Karpas-422 (cell line): Measurements from ENCODE around the gene TMEM61. TPM values are rescaled to one million over a fixed set of nuclear protein-coding genes. Genes with fewer than 3 reads are reported as not detected.

Experiments
- DNase-seq: peaks from one replicate; pipeline ENCODE4 v3.0.0-alpha.2; 2015
- H2AFZ ChIP-seq: fragments of 200-600 bp; sonication (generic); 2 replicates; pipeline ENCODE4 v1.6.1; 2014; ENCODE audit warnings: antibody characterized with exemption, low read length, mixed read lengths
- H3K27ac ChIP-seq: fragments of 200-600 bp; sonication (generic); 2 replicates; pipeline ENCODE4 v1.5.1; 2014; ENCODE audit warnings: mild to moderate bottlenecking, low read length, moderate library complexity
- H3K27me3 ChIP-seq: fragments of 200-600 bp; sonication (generic); 2 replicates; pipeline ENCODE4 v1.6.1; 2014; ENCODE audit warnings: low read length, mixed read lengths
- H3K36me3 ChIP-seq: fragments of 200-600 bp; sonication (generic); 2 replicates; pipeline ENCODE4 v1.6.1; 2014; ENCODE audit warnings: low read length, mixed read lengths; ENCODE audit not compliant: insufficient read depth
- H3K4me1 ChIP-seq: fragments of 200-600 bp; sonication (generic); 2 replicates; pipeline ENCODE4 v1.6.1; 2014; ENCODE audit warnings: mild to moderate bottlenecking, low read length, mixed read lengths
- H3K4me2 ChIP-seq: fragments of 200-600 bp; sonication (generic); 2 replicates; pipeline ENCODE4 v1.6.1; 2014; ENCODE audit warnings: low read length, low read depth, mild to moderate bottlenecking; ENCODE audit not compliant: poor library complexity, severe bottlenecking
- H3K4me3 ChIP-seq: fragments of 200-600 bp; sonication (generic); 2 replicates; pipeline ENCODE4 v1.5.1; 2014; ENCODE audit warnings: mild to moderate bottlenecking, antibody characterized with exemption, low read length, mixed read lengths
- H3K79me2 ChIP-seq: fragments of 200-600 bp; sonication (generic); 2 replicates; pipeline ENCODE4 v1.6.1; 2014; ENCODE audit warnings: mild to moderate bottlenecking, low read length, mixed read lengths
- H3K9ac ChIP-seq: fragments of 200-600 bp; sonication (generic); 2 replicates; pipeline ENCODE4 v1.6.0; 2014; ENCODE audit warnings: low read length
- H3K9me2 ChIP-seq: fragments of 200-600 bp; sonication (generic), shearing (Covaris generic); replicated peaks from 2 replicates; pipeline ENCODE4 v1.6.0; 2014; ENCODE audit warnings: mild to moderate bottlenecking, low read length, moderate library complexity; ENCODE audit not compliant: insufficient read depth
- H3K9me3 ChIP-seq: fragments of 300-700, 200-600 bp; sonication (generic); 2 replicates; pipeline ENCODE4 v1.6.1; 2014; ENCODE audit warnings: low read length, mixed read lengths
- H4K20me1 ChIP-seq: fragments of 200-600 bp; sonication (generic); 2 replicates; pipeline ENCODE4 v1.6.1; 2014; ENCODE audit warnings: mild to moderate bottlenecking, antibody characterized with exemption, low read length, low read depth; ENCODE audit not compliant: insufficient read depth
- total RNA-seq: library from RNA; depleted of rRNA; stranded (reverse); fragments of >200 nt; shearing (Covaris generic); gene quantifications from 2 replicates; pipeline ENCODE4 v1.2.3, GENCODE V29; 2014; ENCODE audit warnings: low replicate concordance

The TMEM61 gene
- total RNA-seq, 1 experiment from 2014 or later: not detected

DNA sequence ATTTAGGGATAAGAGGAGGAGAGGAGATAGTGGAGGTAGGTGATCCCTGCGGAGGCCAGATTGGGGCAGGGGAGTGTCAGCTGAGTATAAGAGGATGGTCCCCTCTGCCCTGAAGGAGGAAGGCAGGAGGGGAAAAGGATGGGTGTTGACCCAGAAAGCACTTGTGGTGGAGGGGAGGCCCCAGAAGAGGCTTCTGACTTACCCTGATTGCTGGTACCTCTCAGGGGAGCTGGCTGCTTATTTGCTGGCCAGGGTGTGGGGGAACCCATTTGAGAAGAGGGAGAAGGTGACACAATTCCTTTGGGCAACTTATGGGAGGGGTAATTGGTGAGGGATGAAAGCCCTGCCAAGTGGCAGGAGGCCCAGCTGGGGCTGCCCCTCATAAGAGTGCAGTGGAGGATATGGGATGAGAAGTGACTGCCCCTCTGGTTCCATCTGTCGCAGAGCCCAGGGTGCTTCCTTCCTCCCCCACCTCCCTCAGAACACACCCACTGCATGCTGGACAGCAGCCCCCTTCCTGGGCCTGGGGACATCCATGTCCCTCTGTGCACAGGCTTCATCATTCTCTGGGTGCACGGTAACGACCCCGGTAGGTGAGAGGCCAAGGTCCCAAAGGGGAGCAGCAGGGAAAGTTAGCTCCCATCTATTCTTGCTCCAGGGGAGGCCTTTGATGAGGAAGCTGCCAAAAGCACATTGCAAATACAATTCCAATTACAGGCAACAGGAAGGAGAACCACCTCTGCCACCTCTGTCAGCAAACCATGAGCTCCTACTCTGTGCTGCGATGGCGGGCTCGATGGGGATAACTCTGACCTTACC lies 57.5 kb downstream of the TMEM61 start:
- H3K4me3 ChIP-seq: no peak overlapping the region
- H4K20me1 ChIP-seq: no peaks in the 10 kb centered on the region
- no peak overlapping the region for H3K9ac ChIP-seq
- H2AFZ ChIP-seq: no peak overlapping the region
- no peaks in the 10 kb centered on the region for H3K4me1 ChIP-seq
- no peak for DNase-seq
- no peak overlapping the region for H3K27ac ChIP-seq
- no peaks in the 10 kb centered on the region for H3K79me2 ChIP-seq
- H3K27me3 ChIP-seq: no peaks in the 10 kb centered on the region
- H3K9me2 ChIP-seq: no peaks in the 10 kb centered on the region
- H3K36me3 ChIP-seq: no peaks in the 10 kb centered on the region
- no peak overlapping the region for H3K4me2 ChIP-seq
- H3K9me3 ChIP-seq: no peaks in the 10 kb centered on the region

DNA sequence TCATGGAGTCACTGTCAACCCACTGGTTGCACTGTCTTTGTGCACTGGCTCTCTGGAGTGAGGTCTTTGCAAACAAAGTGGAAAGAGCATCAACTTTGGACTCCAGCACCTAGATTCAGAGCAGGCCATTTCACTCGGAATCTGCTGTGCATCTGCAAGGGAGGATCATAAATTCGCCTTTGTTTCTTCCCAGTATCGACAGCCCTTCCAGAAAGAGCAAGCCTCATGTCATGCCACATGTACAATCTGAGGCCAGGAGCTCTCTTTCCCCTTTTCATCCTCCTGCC lies 58.1 kb downstream of the TMEM61 start:
- H3K4me2 ChIP-seq: no peak overlapping the region
- no peaks in the 10 kb centered on the region for H4K20me1 ChIP-seq
- no peaks in the 10 kb centered on the region for H3K27me3 ChIP-seq
- no peaks in the 10 kb centered on the region for H3K9me3 ChIP-seq
- no peaks in the 10 kb centered on the region for H3K9me2 ChIP-seq
- no peak overlapping the region for H2AFZ ChIP-seq
- no peaks in the 10 kb centered on the region for H3K79me2 ChIP-seq
- H3K9ac ChIP-seq: no peak overlapping the region
- no peak overlapping the region for H3K4me3 ChIP-seq
- no peaks in the 10 kb centered on the region for H3K36me3 ChIP-seq
- H3K27ac ChIP-seq: no peak overlapping the region
- DNase-seq: no peak
- no peaks in the 10 kb centered on the region for H3K4me1 ChIP-seq

DNA sequence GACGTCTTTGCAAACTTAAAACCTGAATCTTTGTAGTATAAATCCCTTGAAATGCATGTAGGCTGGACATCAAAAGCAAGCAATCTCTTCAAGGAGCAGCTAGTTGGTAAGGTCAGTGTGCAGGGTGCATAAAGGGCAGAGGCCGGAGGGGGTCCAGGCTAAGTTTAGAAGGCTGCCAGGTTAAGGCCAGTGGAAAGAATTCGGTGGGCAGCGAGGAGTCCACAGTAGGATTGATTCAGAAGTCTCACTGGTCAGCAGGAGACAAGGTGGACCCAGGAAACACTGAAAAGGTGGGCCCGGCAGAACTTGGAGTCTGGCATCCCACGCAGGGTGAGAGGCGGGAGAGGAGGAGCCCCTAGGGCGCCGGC lies 58.5 kb downstream of the TMEM61 start:
- no peaks in the 10 kb centered on the region for H3K27me3 ChIP-seq
- no peak overlapping the region for H3K27ac ChIP-seq
- H3K79me2 ChIP-seq: no peaks in the 10 kb centered on the region
- no peaks in the 10 kb centered on the region for H3K9me3 ChIP-seq
- H3K4me3 ChIP-seq: no peak overlapping the region
- H3K9ac ChIP-seq: no peak overlapping the region
- no peak for DNase-seq
- H3K4me2 ChIP-seq: no peak overlapping the region
- H3K4me1 ChIP-seq: no peaks in the 10 kb centered on the region
- no peaks in the 10 kb centered on the region for H4K20me1 ChIP-seq
- H3K9me2 ChIP-seq: no peaks in the 10 kb centered on the region
- no peaks in the 10 kb centered on the region for H3K36me3 ChIP-seq
- H2AFZ ChIP-seq: no peak overlapping the region

DNA sequence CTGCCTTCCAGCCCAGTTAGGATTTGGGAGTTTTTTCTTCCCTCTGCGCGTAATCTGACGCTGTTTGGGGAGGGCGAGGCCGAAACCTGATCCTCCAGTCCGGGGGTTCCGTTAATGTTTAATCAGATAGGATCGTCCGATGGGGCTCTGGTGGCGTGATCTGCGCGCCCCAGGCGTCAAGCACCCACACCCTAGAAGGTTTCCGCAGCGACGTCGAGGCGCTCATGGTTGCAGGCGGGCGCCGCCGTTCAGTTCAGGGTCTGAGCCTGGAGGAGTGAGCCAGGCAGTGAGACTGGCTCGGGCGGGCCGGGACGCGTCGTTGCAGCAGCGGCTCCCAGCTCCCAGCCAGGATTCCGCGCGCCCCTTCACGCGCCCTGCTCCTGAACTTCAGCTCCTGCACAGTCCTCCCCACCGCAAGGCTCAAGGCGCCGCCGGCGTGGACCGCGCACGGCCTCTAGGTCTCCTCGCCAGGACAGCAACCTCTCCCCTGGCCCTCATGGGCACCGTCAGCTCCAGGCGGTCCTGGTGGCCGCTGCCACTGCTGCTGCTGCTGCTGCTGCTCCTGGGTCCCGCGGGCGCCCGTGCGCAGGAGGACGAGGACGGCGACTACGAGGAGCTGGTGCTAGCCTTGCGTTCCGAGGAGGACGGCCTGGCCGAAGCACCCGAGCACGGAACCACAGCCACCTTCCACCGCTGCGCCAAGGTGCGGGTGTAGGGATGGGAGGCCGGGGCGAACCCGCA lies 59.1 kb downstream of the TMEM61 start, which contains the start of gene PCSK9:
PCSK9 (plus strand) TSS at position 207 of the 741 bp plus-strand sequence; CDS start at position 497, 290 bp downstream.
- Histone ChIP-seq H3K79me2 (no peaks in the 10 kb centered on the region), H3K27ac (no peak within 1 kb of the TSS), H3K4me2 (no peak within 1 kb of the TSS), H2AFZ (no peak within 1 kb of the TSS), H3K9me2 (no peaks in the 10 kb centered on the region), H3K4me1 (no peaks in the 10 kb centered on the region), H3K27me3 (no peaks in the 10 kb centered on the region), H4K20me1 (no peaks in the 10 kb centered on the region), H3K9me3 (no peaks in the 10 kb centered on the region), H3K9ac (no peak within 1 kb of the TSS), H3K36me3 (no peaks in the 10 kb centered on the region), H3K4me3 (no peak within 1 kb of the TSS)
- DNase-seq: no peak

DNA sequence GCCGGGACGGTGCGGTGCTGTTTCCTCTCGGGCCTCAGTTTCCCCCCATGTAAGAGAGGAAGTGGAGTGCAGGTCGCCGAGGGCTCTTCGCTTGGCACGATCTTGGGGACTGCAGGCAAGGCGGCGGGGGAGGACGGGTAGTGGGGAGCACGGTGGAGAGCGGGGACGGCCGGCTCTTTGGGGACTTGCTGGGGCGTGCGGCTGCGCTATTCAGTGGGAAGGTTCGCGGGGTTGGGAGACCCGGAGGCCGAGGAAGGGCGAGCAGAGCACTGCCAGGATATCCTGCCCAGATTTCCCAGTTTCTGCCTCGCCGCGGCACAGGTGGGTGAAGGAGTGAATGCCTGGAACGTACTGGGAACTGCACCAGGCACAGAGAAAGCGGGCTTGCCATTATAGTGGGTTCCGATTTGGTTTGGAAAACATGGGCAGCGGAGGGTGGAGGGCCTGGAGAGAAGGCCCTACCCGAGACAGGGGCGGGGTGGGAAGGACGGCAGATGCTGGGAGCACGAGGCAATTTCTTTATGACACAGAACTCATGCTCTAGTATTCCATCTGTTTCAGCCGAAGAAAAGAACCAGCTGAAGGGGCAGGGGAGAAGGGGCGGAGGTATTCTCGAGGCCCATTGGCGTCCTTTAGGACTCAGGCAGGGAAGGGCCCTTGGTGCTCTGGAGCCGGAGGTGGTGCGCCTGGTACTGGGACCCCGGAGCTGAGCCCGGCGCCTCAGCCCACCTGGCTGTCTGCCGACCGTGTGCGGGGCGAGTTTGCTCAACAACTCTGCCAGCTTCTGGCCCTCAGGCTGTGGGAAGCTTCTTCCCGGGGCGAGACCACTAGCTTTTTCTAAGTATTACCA lies 59.9 kb downstream of the TMEM61 start:
- no peaks in the 10 kb centered on the region for H3K36me3 ChIP-seq
- no peak overlapping the region for H3K4me2 ChIP-seq
- H3K79me2 ChIP-seq: no peaks in the 10 kb centered on the region

DNA sequence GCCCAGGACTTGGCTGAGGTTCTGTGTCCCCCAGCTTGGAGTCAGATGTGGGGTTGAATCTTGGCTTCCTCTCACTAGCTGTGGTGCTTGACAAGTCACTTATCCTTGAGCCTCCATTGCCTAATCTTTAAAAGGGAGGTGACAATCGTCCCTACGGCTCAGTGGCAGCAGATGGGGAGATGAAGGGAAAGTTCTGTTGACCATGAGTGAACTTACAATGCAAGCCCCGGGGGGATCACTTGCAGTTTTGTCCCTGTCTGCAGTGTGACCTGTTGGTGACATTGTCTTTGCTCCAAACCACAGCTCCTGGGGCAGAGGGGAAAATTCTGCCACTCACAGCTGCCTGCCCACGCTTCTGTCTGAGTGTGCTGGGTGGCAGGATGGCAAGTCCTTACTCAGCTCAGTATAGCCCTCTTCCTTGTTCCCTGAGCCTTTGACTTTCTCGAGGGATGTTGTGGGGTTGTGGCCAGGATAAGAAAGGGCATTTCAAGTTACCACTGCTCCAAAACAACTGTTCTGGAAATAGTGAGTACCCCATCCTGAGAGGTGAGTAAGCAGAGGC lies 60.6 kb downstream of the TMEM61 start:
- no peak overlapping the region for H2AFZ ChIP-seq
- no peak overlapping the region for H3K27ac ChIP-seq
- no peak overlapping the region for H3K9ac ChIP-seq
- DNase-seq: no peak
- no peak overlapping the region for H3K4me3 ChIP-seq
- H3K79me2 ChIP-seq: no peaks in the 10 kb centered on the region
- no peak overlapping the region for H3K4me2 ChIP-seq
- H3K9me3 ChIP-seq: no peaks in the 10 kb centered on the region
- no peaks in the 10 kb centered on the region for H4K20me1 ChIP-seq
- H3K9me2 ChIP-seq: no peaks in the 10 kb centered on the region
- H3K27me3 ChIP-seq: no peaks in the 10 kb centered on the region
- no peaks in the 10 kb centered on the region for H3K36me3 ChIP-seq
- no peaks in the 10 kb centered on the region for H3K4me1 ChIP-seq

More for the DNA sequence above, 59.9 kb downstream of the TMEM61 start:
- Histone ChIP-seq H3K9ac (no peak overlapping the region), H4K20me1 (no peaks in the 10 kb centered on the region), H3K27ac (no peak overlapping the region), H3K27me3 (no peaks in the 10 kb centered on the region), H3K9me3 (no peaks in the 10 kb centered on the region), H3K4me1 (no peaks in the 10 kb centered on the region), H3K4me3 (no peak overlapping the region), H2AFZ (no peak overlapping the region), H3K9me2 (no peaks in the 10 kb centered on the region)
- no peak for DNase-seq

DNA sequence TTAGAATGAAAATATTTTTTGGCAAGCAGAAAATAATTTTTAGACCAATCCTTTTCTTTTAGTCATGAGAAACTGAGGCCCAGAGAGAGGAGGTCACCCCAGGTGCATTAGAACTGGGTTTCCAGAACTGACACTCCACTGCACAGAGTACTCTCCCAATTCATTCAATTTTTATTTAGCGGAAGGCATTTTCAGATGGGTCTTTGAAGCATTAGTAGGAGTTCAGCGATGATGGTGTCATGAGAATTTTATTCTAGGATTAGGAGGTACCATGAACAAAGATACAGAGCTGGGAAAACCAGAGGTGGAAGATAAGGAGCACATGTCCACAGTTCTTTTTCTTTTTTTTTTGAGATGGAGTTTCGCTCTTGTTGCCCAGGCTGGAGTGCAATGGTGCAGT lies 61.2 kb downstream of the TMEM61 start:
- Histone ChIP-seq H3K36me3 (no peaks in the 10 kb centered on the region), H3K9me2 (no peaks in the 10 kb centered on the region), H2AFZ (no peak overlapping the region), H3K27ac (no peak overlapping the region), H3K9ac (no peak overlapping the region), H3K4me3 (no peak overlapping the region), H3K9me3 (no peaks in the 10 kb centered on the region), H3K4me2 (no peak overlapping the region), H4K20me1 (no peaks in the 10 kb centered on the region), H3K27me3 (no peaks in the 10 kb centered on the region), H3K79me2 (no peaks in the 10 kb centered on the region), H3K4me1 (no peaks in the 10 kb centered on the region)
- DNase-seq: no peak
